GM13977 (cell line): Measurements from ENCODE around the gene DDX51.

Experiments used
- DNase-seq: peaks from one replicate; pipeline ENCODE4 v3.0.0; 2012; ENCODE audit warnings: low spot score
- CTCF ChIP-seq: IDR thresholded peaks from 2 replicates; pipeline ENCODE4 v1.5.1; 2012; ENCODE audit warnings: mild to moderate bottlenecking, control low read depth; ENCODE audit not compliant: insufficient read depth; ENCODE audit errors: extremely low read depth, missing control alignments
- in situ Hi-C: fragments of 300-500 bp; cut with MboI; formaldehyde crosslinking; loops from one replicate; pipeline ENCODE4 v1.12.0; 2022; ENCODE audit warnings: low sequenced_read_pairs, low pct_unique_long_range_greater_than_20kb, mixed read lengths, inconsistent platforms; ENCODE audit not compliant: unreplicated experiment

DDX51 gene

DNA sequence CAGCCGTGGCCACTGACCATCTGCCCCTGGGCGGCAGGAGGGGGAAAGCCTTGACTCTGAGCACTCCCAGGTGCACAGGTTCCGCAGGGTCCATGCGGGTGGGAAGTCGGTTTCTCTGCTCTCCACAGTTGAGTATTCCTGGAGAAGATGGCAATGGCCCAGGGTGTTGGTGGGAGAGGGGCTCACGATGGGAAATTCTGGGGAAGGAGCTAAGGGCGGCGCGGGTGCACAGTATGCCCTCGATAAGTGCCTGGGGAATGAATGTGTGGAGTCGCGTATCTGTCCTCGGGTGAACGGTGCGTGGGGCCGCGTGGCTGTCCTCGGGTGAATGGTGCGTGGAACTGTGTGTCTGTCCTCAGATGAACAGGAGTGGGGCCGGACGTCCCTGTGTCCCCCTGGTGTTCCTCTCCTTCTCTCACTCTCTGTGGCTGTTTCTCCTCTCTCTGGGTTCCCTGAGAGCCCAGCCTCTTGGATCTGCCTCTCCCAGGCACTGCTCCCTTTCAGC, 38.1 kb upstream of the DDX51 start:
- in situ Hi-C loops, result no loop called here
- no peak for TF ChIP-seq CTCF
- DNase-seq, result no peak

DNA sequence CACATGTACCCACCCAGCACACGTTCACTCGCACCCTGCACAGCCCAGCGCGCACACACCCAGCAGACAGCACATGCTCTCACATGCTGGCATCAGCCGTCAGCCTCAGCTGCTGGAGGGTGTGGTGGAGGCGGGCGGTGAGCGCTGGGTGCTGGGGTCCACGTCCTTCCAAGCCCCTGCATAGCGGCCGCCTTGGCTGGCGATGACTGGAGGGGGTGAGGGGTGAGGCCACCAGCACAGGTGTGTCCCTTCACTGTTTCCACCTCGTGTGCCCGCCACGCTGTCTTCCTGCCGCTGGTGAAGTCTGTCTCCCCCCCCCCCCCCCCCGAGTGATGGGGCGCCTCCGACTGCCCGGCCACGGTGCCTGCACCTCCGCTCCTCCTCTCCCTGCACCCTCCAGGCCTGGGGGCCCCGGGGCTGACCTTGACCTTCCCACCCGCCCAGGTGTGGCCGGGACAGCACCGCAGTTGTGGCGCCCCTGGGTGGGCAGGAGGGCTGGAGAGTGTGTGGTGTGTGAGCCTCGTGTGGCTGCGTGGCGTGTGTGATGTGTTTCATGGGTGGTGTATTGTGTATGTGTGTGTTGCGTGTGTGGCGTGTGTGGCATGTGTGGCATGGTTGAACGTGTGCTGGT, 37.6 kb upstream of the DDX51 start:
- TF ChIP-seq CTCF, result no peak
- DNase-seq, result no peak
- in situ Hi-C loops, result no loop called here

GRCh38 chr12:132180648-132181546, 36.8 kb upstream of the DDX51 start:
- TF ChIP-seq CTCF, result no peak
- DNase-seq, result no peak
- in situ Hi-C loops, result no loop called here

- TF ChIP-seq CTCF, result no peak
- no peak for DNase-seq
- in situ Hi-C loops, result no loop called here
Observed at GRCh38 chr12:132179431-132180362, 35.6 kb upstream of the DDX51 start.

GRCh38 chr12:132178801-132179401, 34.8 kb upstream of the DDX51 start:
- DNase-seq, result no peak
- no peak for TF ChIP-seq CTCF
- in situ Hi-C loops, result no loop called here

- TF ChIP-seq CTCF, result no peak
- in situ Hi-C loops, result no loop called here
- DNase-seq, result no peak
Observed at GRCh38 chr12:132178316-132178715, 34.2 kb upstream of the DDX51 start.
